ENCODE data around the gene PTPRD. TPM values are rescaled to one million over a fixed set of nuclear protein-coding genes. Genes with fewer than 3 reads are reported as not detected.

The PTPRD gene
- total RNA-seq, 1 experiment from 2014 or later = 32.5 TPM

GRCh38 chr9:9504869-9505268, 1107.9 kb downstream of the PTPRD start:
- no peaks in the 10 kb centered on the region for H3K27me3 ChIP-seq (ENCODE audit: insufficient read depth, low read length)
- H2AK5ac ChIP-seq (ENCODE audit: insufficient read length, low read length) = no peak overlapping the region
- H3K4me1 Mint-ChIP-seq = no peaks in the 10 kb centered on the region
- no peak overlapping the region for H3K56ac ChIP-seq (ENCODE audit: insufficient read length, low read depth, low read length)
- H2AFZ ChIP-seq (ENCODE audit: low read length) = no peak overlapping the region
- no peak overlapping the region for H4K8ac ChIP-seq (replicated peaks; ENCODE audit: insufficient read length, low read depth, low read length)
- H4K20me1 ChIP-seq (ENCODE audit: control insufficient read depth, insufficient read depth, insufficient read length) = no peaks in the 10 kb centered on the region
- H3K14ac ChIP-seq (ENCODE audit: insufficient read depth, low read length) = no peak overlapping the region
- H3K9me3 ChIP-seq (ENCODE audit: control insufficient read depth, low read depth, low read length) = no peaks in the 10 kb centered on the region
- H2BK5ac ChIP-seq (ENCODE audit: insufficient read length, low read length) = no peak overlapping the region
- no peak overlapping the region for H2BK12ac ChIP-seq (ENCODE audit: insufficient read length, low read depth, low read length)
- H3K23ac ChIP-seq (ENCODE audit: insufficient read length, low read depth, low read length) = no peak overlapping the region
- H3K27me3 Mint-ChIP-seq (ENCODE audit: low read depth) = no peaks in the 10 kb centered on the region
- peaks cover 5 to 6% of the 10 kb centered on the region in 2 experiments; a peak in 4 of 5 replicates for H3K9me3 Mint-ChIP-seq
- no peak overlapping the region for H2BK15ac ChIP-seq (ENCODE audit: low read depth, low read length)
- H3K9ac ChIP-seq (ENCODE audit: extremely low read depth, insufficient read length, low read length) = no peak overlapping the region
- WGBS (ENCODE audit: extremely low coverage, insufficient read length, low lambda C conversion rate) = no CpG with 5 or more reads among the region's 1 CpG
- H3K4me1 ChIP-seq (ENCODE audit: insufficient read depth, low read length) = no peaks in the 10 kb centered on the region; the same call in 1 of the 2 replicates
- H3K79me2 ChIP-seq (ENCODE audit: insufficient read depth, low read length) = no peaks in the 10 kb centered on the region
- no peak overlapping the region for H2BK20ac ChIP-seq (ENCODE audit: low read depth, low read length, poor library complexity, severe bottlenecking)
- no peak for DNase-seq
- H3K27ac ChIP-seq (ENCODE audit: insufficient read length, low read depth, low read length) = no peak overlapping the region
- no peaks in the 10 kb centered on the region for H3K79me1 ChIP-seq (ENCODE audit: insufficient read depth, low read depth, low read length, poor library complexity, severe bottlenecking)
- H3K4ac ChIP-seq (ENCODE audit: low read depth, low read length) = no peak overlapping the region
- no peak overlapping the region for H3K4me3 Mint-ChIP-seq
- no peak overlapping the region for H3K27ac Mint-ChIP-seq
- H3K4me2 ChIP-seq (ENCODE audit: insufficient read depth, insufficient read length, low read length) = no peak overlapping the region
- H2BK120ac ChIP-seq (ENCODE audit: low read depth, low read length, poor library complexity, severe bottlenecking) = no peak overlapping the region
- H4K91ac ChIP-seq (ENCODE audit: insufficient read length, low read depth, low read length) = no peak overlapping the region
- no peak overlapping the region for H3T11ph ChIP-seq (ENCODE audit: low read length)
- TF ChIP-seq, protein P1, sequence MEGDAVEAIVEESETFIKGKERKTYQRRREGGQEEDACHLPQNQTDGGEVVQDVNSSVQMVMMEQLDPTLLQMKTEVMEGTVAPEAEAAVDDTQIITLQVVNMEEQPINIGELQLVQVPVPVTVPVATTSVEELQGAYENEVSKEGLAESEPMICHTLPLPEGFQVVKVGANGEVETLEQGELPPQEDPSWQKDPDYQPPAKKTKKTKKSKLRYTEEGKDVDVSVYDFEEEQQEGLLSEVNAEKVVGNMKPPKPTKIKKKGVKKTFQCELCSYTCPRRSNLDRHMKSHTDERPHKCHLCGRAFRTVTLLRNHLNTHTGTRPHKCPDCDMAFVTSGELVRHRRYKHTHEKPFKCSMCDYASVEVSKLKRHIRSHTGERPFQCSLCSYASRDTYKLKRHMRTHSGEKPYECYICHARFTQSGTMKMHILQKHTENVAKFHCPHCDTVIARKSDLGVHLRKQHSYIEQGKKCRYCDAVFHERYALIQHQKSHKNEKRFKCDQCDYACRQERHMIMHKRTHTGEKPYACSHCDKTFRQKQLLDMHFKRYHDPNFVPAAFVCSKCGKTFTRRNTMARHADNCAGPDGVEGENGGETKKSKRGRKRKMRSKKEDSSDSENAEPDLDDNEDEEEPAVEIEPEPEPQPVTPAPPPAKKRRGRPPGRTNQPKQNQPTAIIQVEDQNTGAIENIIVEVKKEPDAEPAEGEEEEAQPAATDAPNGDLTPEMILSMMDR (conservative IDR thresholded peaks at IDR 0.05) = no peak
- H4K5ac ChIP-seq (ENCODE audit: insufficient read length, low read depth, low read length) = no peak overlapping the region
- H3K18ac ChIP-seq (ENCODE audit: insufficient read length, low read depth, low read length) = no peak overlapping the region
- H3K36me3 Mint-ChIP-seq (ENCODE audit: insufficient read depth in 1 of 3, low read depth in 3 of 3) = peaks cover 3 to 6% (median 4%) of the 10 kb centered on the region in 3 experiments; a peak in 6 of 7 replicates
- H3K23me2 ChIP-seq (ENCODE audit: insufficient read length, low read depth, low read length, poor library complexity, severe bottlenecking) = no peaks in the 10 kb centered on the region

All from H9 (cell line).